UCSD-AML1 (cell line): ENCODE results near the gene FAM47E.
"Not testable (repeated sequence)": the region's sequence is repeated elsewhere in the genome, so short reads cannot be mapped to it uniquely, and the experiment has no call there.

Source experiments
- DNase-seq: peaks from one replicate; lab custom pipeline; 2025; ENCODE audit not compliant: unreplicated experiment; lab: John Stamatoyannopoulos, UW

FAM47E gene

DNA sequence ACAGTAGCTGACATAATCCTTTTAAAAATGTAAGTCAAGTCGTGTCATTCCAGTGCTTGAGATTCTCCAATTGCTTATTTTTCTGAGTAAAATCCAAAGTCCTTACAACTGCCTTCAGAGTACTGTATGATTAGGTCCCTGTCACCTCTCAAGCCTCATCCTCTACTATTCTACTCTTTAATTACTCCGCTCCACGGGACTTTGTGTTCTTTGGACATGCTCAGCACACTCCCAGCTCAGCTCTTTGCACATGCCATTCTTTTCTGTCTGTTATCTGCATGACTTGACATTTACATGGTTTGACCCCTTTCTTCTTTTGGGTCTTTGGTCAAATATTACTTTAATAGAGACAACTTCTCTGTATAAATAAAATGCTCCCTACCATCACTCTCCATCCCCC lies 15.1 kb downstream of the FAM47E start:
- DNase-seq = no peak

DNA sequence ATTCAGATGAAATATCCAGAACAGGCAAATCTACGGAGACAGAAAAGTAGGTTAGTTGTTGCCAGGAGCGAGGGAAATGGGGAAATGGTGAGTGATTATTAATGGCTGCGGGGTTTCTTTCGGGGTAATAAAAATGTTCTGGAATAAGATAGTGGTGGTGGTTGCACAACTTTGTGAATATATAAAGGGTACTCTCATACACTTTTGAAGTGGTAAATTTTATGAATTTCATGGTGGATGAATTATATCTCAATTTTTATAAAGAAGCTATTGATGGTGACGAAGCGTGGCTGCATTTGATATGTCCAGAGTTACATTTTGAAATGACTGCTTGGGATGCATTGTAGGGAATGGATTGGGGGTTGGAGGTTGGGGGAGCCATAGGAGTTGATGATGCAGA lies 16.3 kb downstream of the FAM47E start:
- no peak for DNase-seq

GRCh38 chr4:76270244-76271175 lies 19.0 kb downstream of the FAM47E start:
- no peak for DNase-seq

GRCh38 chr4:76271248-76271647 lies 19.7 kb downstream of the FAM47E start:
- no peak for DNase-seq

DNA sequence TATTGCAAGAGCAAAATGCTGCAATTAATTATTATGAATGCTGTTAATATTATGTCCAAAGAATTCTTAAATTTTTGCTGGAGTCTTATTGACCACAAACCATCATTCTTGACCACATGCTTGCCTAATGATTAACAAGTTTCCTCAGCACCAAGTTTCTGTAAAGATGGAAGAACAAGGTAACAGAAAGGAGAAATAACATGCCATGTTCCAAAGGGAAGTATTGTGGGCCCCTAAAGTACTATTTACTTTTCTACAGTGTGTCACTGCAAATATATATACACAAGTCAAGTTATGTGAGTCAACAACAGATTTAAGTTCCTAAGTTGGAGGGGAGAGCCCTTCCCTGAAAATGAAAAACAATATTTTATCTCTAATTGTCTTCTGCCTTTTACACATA lies 20.6 kb downstream of the FAM47E start:
- DNase-seq = no peak

DNA sequence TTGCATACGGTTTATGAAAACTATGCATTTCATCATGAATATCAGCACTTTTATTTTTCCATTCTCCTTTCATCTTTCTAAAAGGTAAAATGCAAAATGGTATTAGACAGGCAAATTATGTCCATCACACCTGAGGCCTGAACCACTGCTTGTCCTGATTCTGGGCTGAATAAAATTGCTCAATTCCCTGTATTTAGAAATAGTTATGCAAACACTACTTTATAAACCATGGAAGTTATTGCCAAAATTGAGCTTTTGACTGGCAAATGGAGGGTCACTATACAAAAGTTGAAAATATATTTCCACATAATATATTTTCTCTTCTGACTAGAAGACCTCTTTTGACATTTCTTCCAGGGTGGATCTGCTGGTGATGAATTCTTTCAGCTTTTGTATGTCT lies 21.1 kb downstream of the FAM47E start:
- DNase-seq = no peak

DNA sequence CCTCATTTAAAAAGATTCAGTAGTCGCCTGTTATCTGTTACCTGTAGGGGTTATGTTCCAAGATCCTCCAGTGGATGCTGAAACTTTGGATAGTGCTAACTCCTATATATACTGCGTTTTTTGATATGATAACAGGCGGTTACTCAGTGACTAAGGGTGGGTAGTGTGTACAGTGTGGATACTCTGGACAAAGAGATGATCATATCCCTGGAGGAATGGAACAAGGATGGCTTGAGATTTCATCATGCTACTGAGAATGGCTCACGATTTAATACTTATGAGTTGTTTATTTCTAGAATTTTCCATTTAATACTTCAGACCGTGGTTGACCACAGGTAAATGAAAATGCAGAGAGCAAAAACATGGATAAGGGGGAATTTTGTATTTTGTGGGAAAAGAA lies 21.5 kb downstream of the FAM47E start:
- DNase-seq = no peak

- DNase-seq = no peak
Observed at GRCh38 chr4:76275486-76276124, 24.1 kb downstream of the FAM47E start.

DNA sequence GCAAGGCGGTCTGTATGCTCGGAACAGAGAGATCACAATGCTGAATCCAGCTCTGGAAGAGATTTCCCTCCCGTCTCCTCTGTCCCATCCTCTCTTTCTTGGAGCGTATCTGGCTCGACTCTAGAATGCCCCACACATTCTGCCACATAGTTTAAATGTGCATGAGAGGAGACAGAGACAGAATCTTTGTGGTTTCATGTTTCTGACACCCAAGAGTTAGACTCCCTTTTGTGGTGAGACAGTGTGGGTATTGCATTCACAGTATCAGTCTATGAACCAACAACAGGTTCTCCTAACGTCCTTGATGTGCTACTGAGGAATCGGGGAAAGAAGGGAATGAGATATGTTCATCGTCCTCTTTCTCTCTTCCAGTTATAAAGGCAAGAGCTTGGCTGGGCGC lies 25.3 kb downstream of the FAM47E start:
- no peak for DNase-seq

DNA sequence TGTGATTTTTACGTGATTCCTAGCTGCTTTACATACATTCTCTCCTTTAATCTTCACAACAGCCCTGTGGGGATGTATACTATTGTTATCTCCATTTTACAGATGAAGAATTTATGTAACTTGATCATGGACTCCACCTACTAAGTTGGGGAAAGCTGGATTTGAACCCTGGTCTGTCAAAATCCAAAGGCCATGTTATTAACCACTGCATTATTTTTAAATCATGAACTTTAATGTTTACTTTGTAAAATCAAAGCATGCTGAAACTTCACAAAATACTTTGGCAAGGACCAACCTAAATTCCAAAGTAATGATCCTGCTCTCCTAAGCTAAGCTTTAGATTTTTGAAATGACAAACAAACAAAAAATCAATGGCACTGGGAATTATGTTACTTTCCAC lies 26.1 kb downstream of the FAM47E start:
- no peak for DNase-seq

- no peak for DNase-seq
Observed at GRCh38 chr4:76278583-76278982, 27.1 kb downstream of the FAM47E start.

GRCh38 chr4:76279462-76279861 lies 27.9 kb downstream of the FAM47E start:
- no peak for DNase-seq

DNA sequence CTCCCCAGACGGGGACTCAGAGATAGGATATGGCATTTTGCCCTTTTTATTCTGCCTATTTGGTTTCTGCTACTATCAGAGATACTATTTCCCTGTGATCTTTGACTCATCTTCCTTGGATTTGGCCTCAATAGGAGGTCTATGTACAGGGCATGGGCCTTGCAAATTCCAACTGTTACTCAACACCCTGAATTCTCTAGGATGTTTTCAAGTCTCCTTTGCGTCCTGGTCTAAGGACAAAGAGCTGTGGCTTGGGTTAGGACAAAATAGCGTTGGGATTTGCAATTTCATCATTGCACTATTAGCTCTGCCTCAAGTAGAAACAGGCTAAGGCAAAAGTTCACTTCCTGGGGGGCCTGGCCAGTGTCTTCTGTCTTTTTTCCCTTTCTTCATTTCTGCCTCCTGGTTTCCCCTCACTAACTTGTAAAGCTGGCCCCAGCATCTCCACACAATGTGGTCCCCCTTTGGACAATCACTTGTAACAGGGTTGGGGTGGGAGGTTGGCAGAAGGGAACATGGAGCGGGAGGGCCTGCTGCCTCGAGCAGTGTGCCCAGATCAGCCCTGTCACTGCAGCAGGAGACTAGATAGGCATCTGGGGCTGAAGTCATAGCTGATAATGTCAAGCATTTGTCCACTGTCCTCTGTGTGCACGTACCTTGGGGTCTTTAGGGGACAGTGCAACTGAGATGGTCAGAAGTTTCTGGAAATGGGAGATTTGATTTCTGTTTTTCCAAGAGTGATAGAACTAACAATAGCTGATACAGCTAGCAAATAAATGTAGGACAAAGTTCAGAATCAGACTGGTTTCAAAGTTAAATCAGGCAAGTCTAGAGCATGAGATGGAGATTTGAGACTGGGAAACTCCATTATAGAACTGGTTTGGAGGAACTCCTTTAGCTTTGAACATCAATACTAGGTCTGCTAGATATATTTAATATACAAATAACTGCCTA lies 29.2 kb downstream of the FAM47E start:
- DNase-seq = no peak

- DNase-seq = not testable (repeated sequence)
Observed at GRCh38 chr4:76281594-76281993, 30.1 kb downstream of the FAM47E start.

DNA sequence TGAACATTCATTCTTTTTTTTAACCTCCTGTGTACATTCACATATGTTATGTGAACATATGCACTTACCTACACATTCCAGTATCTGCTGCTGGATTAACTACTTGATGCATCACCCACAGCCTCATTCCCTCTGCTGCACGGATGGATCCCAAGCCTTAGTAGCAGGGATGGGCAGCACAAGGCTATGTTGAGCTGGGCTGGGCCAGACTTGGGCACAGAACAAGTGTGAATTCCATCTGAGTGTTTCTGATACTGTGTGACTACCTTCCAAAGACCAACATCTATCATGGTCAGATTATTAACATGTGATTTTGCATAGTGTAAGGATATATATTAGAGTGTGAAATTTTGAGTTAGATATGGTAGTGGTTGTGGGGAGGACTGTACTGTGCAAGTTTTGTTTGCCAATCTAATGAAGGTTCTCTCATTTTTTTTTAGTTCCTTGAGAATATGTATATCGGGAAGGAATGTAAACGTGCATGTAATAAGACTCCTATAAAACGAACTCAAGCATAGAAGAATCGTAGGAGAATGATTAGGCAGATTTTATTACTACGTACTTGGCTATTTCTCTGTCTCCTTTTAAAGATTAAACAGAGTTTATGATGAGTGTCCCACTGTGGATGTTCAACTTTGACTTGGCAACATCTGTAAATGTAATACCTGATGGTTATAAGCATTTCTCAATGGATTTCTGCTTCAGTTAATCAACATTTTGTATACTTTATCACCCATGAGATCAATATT lies 31.6 kb downstream of the FAM47E start:
- DNase-seq = no peak

DNA sequence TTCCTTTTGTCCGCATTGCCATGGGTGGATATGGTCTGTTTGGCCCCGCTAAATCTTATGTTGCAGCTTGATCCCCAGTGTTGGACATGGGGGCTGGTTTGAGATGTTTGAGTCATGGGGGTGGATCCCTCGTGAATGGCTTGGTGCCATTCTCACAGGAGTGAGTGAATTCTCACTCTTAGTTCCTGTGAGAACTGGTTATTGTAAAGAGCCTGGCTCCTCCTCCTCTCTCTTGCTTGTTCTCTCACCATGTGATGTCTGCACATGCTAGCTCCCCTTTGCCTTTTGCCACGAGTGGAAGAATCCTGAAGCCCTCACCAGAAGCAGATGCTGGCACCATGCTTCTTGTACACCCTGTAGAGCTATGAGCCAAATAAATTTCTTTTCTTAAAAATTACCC lies 32.4 kb downstream of the FAM47E start:
- DNase-seq = no peak

GRCh38 chr4:76287811-76288210 lies 36.3 kb downstream of the FAM47E start:
- DNase-seq = not testable (repeated sequence)

DNA sequence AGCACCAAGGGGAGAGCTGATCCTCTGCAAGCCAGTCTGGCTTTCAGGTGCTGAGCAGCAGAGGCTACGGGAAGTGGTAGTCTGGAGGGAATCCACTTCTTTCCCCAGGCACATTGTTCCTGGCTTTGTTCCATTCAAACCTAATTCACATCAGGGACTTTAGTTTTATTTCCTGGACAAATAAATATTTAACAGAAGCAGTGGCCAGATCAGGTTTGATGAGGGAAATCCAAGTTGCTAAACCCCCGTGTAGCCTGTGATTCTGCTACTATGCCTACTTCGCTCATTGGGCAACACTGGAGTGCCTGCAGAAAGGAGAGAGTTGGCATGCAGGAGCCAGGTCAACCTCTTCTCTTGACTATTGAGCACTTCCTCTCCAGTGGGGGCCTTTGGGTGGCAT lies 41.2 kb downstream of the FAM47E start:
- no peak for DNase-seq

GRCh38 chr4:76293772-76294171 lies 42.3 kb downstream of the FAM47E start:
- no peak for DNase-seq

DNA sequence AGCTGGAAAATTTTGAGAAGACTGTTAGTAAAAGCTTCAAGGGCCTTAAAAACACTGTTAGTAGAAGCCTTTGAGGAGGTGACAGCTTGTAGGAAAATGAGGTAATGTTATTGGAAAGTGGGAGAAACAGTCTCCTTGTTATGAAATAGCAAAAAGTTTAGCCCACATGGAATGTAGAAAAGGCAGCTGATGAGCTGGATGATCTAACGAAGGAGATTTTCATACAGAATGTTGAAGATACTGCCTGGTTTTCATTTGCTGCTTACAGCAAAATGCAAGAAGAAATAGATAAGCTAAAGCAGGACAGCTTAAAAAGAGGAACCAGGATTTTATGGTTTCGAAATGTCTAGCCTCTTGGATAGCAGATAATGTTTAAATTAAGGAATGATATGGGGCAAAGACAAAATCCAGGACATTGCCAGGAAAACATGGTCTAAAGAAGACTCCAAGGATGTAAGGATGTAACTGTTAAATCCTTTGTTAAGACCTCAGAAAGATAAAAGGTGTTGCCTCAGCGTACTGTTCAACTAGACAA lies 44.8 kb downstream of the FAM47E start:
- no peak for DNase-seq
